Stomach (tissue), 4 donors: ENCODE measurements around the gene NHLRC1.

Experiments
- EP300 ChIP-seq: sonication (generic); formaldehyde crosslinking; IDR thresholded peaks from one replicate; pipeline ENCODE4 v1.6.1; 2017; ENCODE audit warnings: antibody characterized with exemption
- TF ChIP-seq, protein P1 (sequence below), 7 experiments: fragments of 450-650 bp in 4 of 7; fragments of 200-600 bp in 3 of 7; sonication (generic) in 3 of 7; IDR thresholded peaks; one replicate each; pipeline ENCODE4 v1.5.1; 2016 to 2019; ENCODE audit warnings: antibody characterized with exemption in 7 of 7, control low read depth in 2 of 7, mild to moderate bottlenecking in 1 of 7

DNA sequence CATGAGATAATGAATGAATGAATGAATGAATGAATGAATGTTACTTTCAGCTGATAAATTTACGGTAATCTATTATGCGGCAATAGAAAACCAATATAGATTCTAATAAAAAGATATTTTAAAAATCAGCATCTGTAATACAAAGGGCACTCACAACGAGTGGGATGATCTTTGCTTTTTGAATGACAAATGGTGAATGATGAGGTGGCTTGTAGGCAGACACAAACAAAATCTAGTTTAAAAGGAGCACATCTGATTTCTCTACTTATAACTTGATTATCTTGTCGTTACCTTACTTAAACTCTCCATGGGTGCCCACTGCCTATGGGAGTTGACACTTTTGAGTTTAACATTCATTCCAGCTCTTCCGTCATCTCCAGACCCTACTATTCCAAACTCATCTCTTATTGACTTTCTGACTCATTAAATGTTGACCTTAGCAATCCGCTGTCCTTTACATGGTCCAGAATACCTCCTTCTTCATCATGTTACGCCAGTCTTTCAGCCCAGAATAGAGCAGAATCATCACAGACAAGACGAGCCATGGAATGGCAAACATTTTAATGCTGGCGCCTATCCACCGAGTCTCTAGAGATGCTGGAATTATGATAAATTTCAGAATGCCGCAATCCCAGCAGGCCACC lies 41.3 kb downstream of the NHLRC1 start:
- TF ChIP-seq, protein P1, sequence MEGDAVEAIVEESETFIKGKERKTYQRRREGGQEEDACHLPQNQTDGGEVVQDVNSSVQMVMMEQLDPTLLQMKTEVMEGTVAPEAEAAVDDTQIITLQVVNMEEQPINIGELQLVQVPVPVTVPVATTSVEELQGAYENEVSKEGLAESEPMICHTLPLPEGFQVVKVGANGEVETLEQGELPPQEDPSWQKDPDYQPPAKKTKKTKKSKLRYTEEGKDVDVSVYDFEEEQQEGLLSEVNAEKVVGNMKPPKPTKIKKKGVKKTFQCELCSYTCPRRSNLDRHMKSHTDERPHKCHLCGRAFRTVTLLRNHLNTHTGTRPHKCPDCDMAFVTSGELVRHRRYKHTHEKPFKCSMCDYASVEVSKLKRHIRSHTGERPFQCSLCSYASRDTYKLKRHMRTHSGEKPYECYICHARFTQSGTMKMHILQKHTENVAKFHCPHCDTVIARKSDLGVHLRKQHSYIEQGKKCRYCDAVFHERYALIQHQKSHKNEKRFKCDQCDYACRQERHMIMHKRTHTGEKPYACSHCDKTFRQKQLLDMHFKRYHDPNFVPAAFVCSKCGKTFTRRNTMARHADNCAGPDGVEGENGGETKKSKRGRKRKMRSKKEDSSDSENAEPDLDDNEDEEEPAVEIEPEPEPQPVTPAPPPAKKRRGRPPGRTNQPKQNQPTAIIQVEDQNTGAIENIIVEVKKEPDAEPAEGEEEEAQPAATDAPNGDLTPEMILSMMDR (IDR thresholded peaks at IDR 0.05) = no peak
- no peak for TF ChIP-seq EP300
